PC-3 (cell line): Measurements from ENCODE around the gene MAPK1. TPM values are rescaled to one million over a fixed set of nuclear protein-coding genes. Genes with fewer than 3 reads are reported as not detected.
A peak's percentile ranks its signal among the peaks of the same experiment; 100 is the strongest.

Source experiments
- ATAC-seq: fragments of 200-7000 bp; cut with Tn5 transposase; 2 replicates; pipeline ENCODE4 v1.9.1; 2020; ENCODE audit warnings: mild to moderate bottlenecking, moderate library complexity
- BruUV-seq: library from RNA; stranded (reverse); fragments of 400-500 nt; replicated peaks from 2 replicates; lab custom pipeline; 2021; lab: Mats Ljungman, UMichigan
- CTCF ChIA-PET: fragments of 300-600 bp; sonication (Branson Sonifier 250); formaldehyde crosslinking; loops from one replicate; lab custom pipeline; 2022; ENCODE audit warnings: antibody characterized with exemption; lab: Charles Lee
- POLR2A ChIA-PET: fragments of 300-600 bp; sonication (Branson Sonifier 250); formaldehyde crosslinking; loops from one replicate; lab custom pipeline; 2022; ENCODE audit warnings: antibody characterized with exemption; ENCODE audit not compliant: unreplicated experiment; lab: Charles Lee
- DNase-seq: peaks from one replicate; pipeline ENCODE4 v3.0.0-alpha.2; 2015
- H2AFZ ChIP-seq: fragments of 300-600 bp; sonication (generic); 2 replicates; pipeline ENCODE4 v1.6.0; 2016; ENCODE audit warnings: antibody characterized with exemption, low read length
- H3F3A ChIP-seq: fragments of 300-600 bp; sonication (generic); one replicate; pipeline ENCODE4 v1.6.0; 2017; ENCODE audit warnings: antibody characterized with exemption, low read length, control low read depth, mild to moderate bottlenecking; ENCODE audit not compliant: unreplicated experiment
- H3K27ac ChIP-seq: fragments of 300-600 bp; sonication (generic); 2 replicates; pipeline ENCODE4 v1.5.1; 2016; ENCODE audit warnings: mild to moderate bottlenecking, low read length
- H3K27me3 ChIP-seq: fragments of 300-600 bp; sonication (generic); 2 replicates; pipeline ENCODE4 v1.6.1; 2016; ENCODE audit warnings: low read length, mixed read lengths
- H3K36me3 ChIP-seq: fragments of 300-600 bp; sonication (generic); 2 replicates; pipeline ENCODE4 v1.6.1; 2016; ENCODE audit warnings: low read depth, mixed run types, low read length, mixed read lengths
- H3K4me1 ChIP-seq: fragments of 300-600 bp; sonication (generic); 2 replicates; pipeline ENCODE4 v1.5.1; 2016; ENCODE audit warnings: low read length; ENCODE audit not compliant: insufficient read depth
- H3K4me2 ChIP-seq: fragments of 300-600 bp; sonication (generic); 2 replicates; pipeline ENCODE4 v1.6.0; 2016; ENCODE audit warnings: low read length
- H3K4me3 ChIP-seq: fragments of 300-600 bp; sonication (generic); 2 replicates; pipeline ENCODE4 v1.5.1; 2016; ENCODE audit warnings: mild to moderate bottlenecking, low read length, mixed read lengths
- H3K79me2 ChIP-seq: fragments of 300-600 bp; sonication (generic); 2 replicates; pipeline ENCODE4 v1.6.1; 2017; ENCODE audit warnings: low read length, mixed read lengths
- H3K9ac ChIP-seq: fragments of 300-600 bp; sonication (generic); 2 replicates; pipeline ENCODE4 v1.6.0; 2016; ENCODE audit warnings: mild to moderate bottlenecking, low read length
- H3K9me2 ChIP-seq: fragments of 300-600 bp; sonication (generic); replicated peaks from 2 replicates; pipeline ENCODE4 v1.6.1; 2016; ENCODE audit warnings: mixed run types, low read length, mixed read lengths
- H3K9me3 ChIP-seq: fragments of 300-600 bp; sonication (generic); 2 replicates; pipeline ENCODE4 v1.6.1; 2016; ENCODE audit warnings: low read length, mixed read lengths
- H4K20me1 ChIP-seq: fragments of 300-600 bp; sonication (generic); 2 replicates; pipeline ENCODE4 v1.6.1; 2016; ENCODE audit warnings: low read length, mixed read lengths
- EZH2 ChIP-seq: fragments of 300-600 bp; sonication (generic); IDR thresholded peaks from one replicate; pipeline ENCODE4 v1.6.1; 2017; ENCODE audit warnings: antibody characterized with exemption, mild to moderate bottlenecking, low read length; ENCODE audit not compliant: unreplicated experiment
- EZH2phosphoT487 ChIP-seq: fragments of 300-600 bp; sonication (generic); IDR thresholded peaks from 2 replicates; pipeline ENCODE4 v1.6.1; 2018; ENCODE audit warnings: mild to moderate bottlenecking, antibody characterized with exemption, low read length, borderline replicate concordance
- intact Hi-C: fragments of 100-400 bp; cut with micrococcal nuclease; formaldehyde crosslinking; loops from 2 replicates; pipeline ENCODE4 v1.9.0; 2023
- total RNA-seq: library from RNA; depleted of rRNA; stranded (reverse); fragments of >200 nt; gene quantifications from 2 replicates; pipeline ENCODE4 v1.2.3, GENCODE V29; 2014
- TF ChIP-seq, protein P1 (sequence below): fragments of 300-600 bp; sonication (generic); conservative IDR thresholded peaks from 2 replicates; pipeline ENCODE4 v1.5.1; 2017; ENCODE audit warnings: antibody characterized with exemption, low read depth, mild to moderate bottlenecking, low read length

MAPK1 gene
- total RNA-seq, 1 experiment from 2014 or later: 25.1 TPM

DNA sequence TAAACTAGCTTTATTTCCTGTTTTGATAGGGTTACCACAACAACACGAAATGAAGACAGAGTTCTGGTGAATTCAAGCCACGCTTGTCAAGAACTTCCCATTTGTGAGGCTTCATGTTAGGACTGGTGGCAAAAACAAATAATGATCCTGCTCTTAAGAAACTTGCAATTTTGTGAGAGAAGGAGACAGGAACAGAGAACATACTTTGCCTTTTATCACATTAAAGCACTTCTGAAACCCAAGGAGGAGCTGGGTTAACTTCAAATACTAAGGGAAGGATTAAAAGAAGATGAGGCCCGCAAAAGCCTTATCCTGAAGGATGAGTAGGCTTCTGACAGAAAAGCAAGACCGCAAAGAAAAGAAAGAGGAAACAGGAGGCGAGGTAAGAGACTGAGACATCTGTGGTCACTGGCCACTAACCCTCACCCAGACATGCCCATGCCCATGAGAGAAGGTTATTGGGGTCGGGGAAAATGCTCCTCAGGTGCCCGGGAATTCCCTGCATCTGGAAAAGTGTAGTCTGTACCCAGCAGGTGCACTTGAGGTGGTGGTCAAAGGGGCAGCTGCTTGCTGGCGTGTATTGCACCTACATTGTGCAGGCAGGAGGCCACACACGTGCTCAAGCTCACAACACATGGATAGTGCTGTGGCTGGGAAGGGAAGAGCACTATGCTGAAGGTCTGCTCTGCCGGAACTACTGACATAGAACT lies 50.5 kb downstream of the MAPK1 start:
- DNase-seq (peak; percentile 84), ATAC-seq (peak; percentile 97)
- ChIA-PET CTCF (no interaction called here), POLR2A (interaction anchor here (0.6 kb wide), 1 partner anchor 43 kb away, joined by 3 read pairs; no protein-coding TSS in a partner anchor)
- TF ChIP-seq, protein P1, sequence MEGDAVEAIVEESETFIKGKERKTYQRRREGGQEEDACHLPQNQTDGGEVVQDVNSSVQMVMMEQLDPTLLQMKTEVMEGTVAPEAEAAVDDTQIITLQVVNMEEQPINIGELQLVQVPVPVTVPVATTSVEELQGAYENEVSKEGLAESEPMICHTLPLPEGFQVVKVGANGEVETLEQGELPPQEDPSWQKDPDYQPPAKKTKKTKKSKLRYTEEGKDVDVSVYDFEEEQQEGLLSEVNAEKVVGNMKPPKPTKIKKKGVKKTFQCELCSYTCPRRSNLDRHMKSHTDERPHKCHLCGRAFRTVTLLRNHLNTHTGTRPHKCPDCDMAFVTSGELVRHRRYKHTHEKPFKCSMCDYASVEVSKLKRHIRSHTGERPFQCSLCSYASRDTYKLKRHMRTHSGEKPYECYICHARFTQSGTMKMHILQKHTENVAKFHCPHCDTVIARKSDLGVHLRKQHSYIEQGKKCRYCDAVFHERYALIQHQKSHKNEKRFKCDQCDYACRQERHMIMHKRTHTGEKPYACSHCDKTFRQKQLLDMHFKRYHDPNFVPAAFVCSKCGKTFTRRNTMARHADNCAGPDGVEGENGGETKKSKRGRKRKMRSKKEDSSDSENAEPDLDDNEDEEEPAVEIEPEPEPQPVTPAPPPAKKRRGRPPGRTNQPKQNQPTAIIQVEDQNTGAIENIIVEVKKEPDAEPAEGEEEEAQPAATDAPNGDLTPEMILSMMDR: no peak
- TF ChIP-seq EZH2phosphoT487: no peak
- TF ChIP-seq EZH2: no peak
- no peak overlapping the region for H2AFZ ChIP-seq
- H3K4me3 ChIP-seq: peak overlapping the region; percentile 16; the same call in 1 of the 2 replicates
- peak overlapping the region; percentile 41 for H3K9ac ChIP-seq
- H3K27me3 ChIP-seq: no peaks in the 10 kb centered on the region
- BruUV-seq: no TSS peak
- H3K4me1 ChIP-seq: peaks cover 16% of the 10 kb centered on the region
- no peaks in the 10 kb centered on the region for H3K9me2 ChIP-seq
- no peaks in the 10 kb centered on the region for H3K36me3 ChIP-seq
- peaks cover 66% of the 10 kb centered on the region for H3K79me2 ChIP-seq
- intact Hi-C loops: loop anchor here (5.0 kb wide), 1 partner anchor 50 kb away; the partner anchor contains the start of gene MAPK1
- no peaks in the 10 kb centered on the region for H3F3A ChIP-seq
- H3K4me2 ChIP-seq: peak overlapping the region; percentile 59
- peak overlapping the region; percentile 89 for H3K27ac ChIP-seq
- no peaks in the 10 kb centered on the region; the same call in 1 of the 2 replicates for H4K20me1 ChIP-seq
- no peaks in the 10 kb centered on the region for H3K9me3 ChIP-seq

DNA sequence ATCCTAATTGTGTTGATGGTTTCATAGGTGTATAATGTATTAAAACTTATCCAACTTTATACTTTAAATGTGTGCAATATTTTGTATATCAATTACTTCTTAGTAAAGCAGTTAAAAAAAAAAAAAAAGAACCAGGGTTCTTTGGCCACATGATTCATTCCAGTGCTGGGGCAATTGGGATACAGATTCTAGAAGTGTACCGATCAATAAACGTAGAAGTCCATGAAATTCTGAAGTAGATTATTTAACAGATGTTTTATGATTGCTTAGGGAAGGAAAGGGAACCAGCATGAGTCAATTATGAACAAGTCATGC lies 51.0 kb downstream of the MAPK1 start:
- CTCF ChIA-PET: no interaction called here
- H3K4me3 ChIP-seq: no peak overlapping the region
- H3K36me3 ChIP-seq: no peaks in the 10 kb centered on the region
- H3F3A ChIP-seq: no peaks in the 10 kb centered on the region
- no peak for TF ChIP-seq EZH2phosphoT487
- no peak for TF ChIP-seq EZH2
- TF ChIP-seq, protein P1: no peak
- H4K20me1 ChIP-seq: no peaks in the 10 kb centered on the region; the same call in 1 of the 2 replicates
- peak overlapping the region; percentile 59 for H3K4me2 ChIP-seq
- POLR2A ChIA-PET: no interaction called here
- DNase-seq (no peak), ATAC-seq (no peak)
- no TSS peak for BruUV-seq
- intact Hi-C loops: loop anchor here (5.0 kb wide), 1 partner anchor 51 kb away; the partner anchor contains the start of gene MAPK1
- 0 out of 2 replicates have a peak overlapping the region, but pooled peaks have one; percentile 6 for H3K9ac ChIP-seq
- no peaks in the 10 kb centered on the region for H3K9me2 ChIP-seq
- H2AFZ ChIP-seq: no peak overlapping the region
- H3K27ac ChIP-seq: peak overlapping the region; percentile 89
- H3K79me2 ChIP-seq: peaks cover 65% of the 10 kb centered on the region
- H3K4me1 ChIP-seq: peaks cover 16% of the 10 kb centered on the region
- no peaks in the 10 kb centered on the region for H3K9me3 ChIP-seq
- no peaks in the 10 kb centered on the region for H3K27me3 ChIP-seq

DNA sequence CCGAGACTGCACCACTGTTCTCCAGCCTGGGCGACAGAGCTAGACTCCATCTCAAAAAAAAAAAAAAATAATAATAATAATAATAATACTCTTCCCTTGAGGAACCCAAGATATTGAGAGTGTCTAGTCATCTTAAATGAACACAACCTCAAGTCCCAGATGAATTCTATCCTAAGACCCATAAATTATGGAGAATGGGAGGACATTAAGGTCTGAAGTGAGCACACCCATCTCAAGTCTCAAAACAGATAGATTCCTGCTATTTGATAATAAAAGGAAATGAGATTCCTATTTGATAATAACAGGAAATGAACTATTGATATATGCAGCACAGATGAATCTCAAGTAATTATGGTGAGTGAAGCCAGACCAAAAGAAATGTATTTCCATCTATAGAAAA lies 51.5 kb downstream of the MAPK1 start:
- CTCF ChIA-PET: no interaction called here
- no peaks in the 10 kb centered on the region for H3F3A ChIP-seq
- no peaks in the 10 kb centered on the region for H3K27me3 ChIP-seq
- BruUV-seq: no TSS peak
- ATAC-seq (no peak), DNase-seq (no peak)
- peaks cover 64% of the 10 kb centered on the region for H3K79me2 ChIP-seq
- no peak for TF ChIP-seq EZH2
- TF ChIP-seq EZH2phosphoT487: no peak
- TF ChIP-seq, protein P1: no peak
- H4K20me1 ChIP-seq: no peaks in the 10 kb centered on the region; the same call in 1 of the 2 replicates
- peak overlapping the region; percentile 59 for H3K4me2 ChIP-seq
- intact Hi-C loops: loop anchor here (5.0 kb wide), 1 partner anchor 51 kb away; the partner anchor contains the start of gene MAPK1
- H3K9me3 ChIP-seq: no peaks in the 10 kb centered on the region
- POLR2A ChIA-PET: no interaction called here
- no peak overlapping the region for H3K4me3 ChIP-seq
- 0 out of 2 replicates have a peak overlapping the region, but pooled peaks have one; percentile 6 for H3K9ac ChIP-seq
- peak overlapping the region; percentile 89 for H3K27ac ChIP-seq
- H3K4me1 ChIP-seq: peaks cover 16% of the 10 kb centered on the region
- no peaks in the 10 kb centered on the region for H3K36me3 ChIP-seq
- no peak overlapping the region for H2AFZ ChIP-seq
- H3K9me2 ChIP-seq: no peaks in the 10 kb centered on the region
